Left lung (tissue), 10 donors: ENCODE data around the gene MAPK4. TPM values are rescaled to one million over a fixed set of nuclear protein-coding genes. Genes with fewer than 3 reads are reported as not detected.

ENCODE experiments used
- ATAC-seq: fragments of 200-7000 bp; cut with Tn5 transposase; one replicate; pipeline ENCODE4 v1.9.1; 2020; ENCODE audit warnings: moderate library complexity
- DNase-seq, 4 donors: peaks; one replicate each; pipeline ENCODE4 v3.0.0-alpha.2; 2013 to 2020
- H3K27ac ChIP-seq, 2 donors: fragments of 200-600 bp; sonication (generic) in 1 of 2; one replicate each; pipeline versions ENCODE4 v1.5.0 to v1.8.0; 2020 to 2021
- H3K27me3 ChIP-seq, 2 donors: fragments of 200-600 bp; sonication (generic) in 1 of 2; one replicate each; pipeline versions ENCODE4 v1.5.0 to v1.8.0; 2020 to 2021
- H3K36me3 ChIP-seq, 2 donors: fragments of 200-600 bp; sonication (generic) in 1 of 2; one replicate each; pipeline versions ENCODE4 v1.5.0 to v1.8.0; 2020 to 2021
- H3K4me1 ChIP-seq, 2 donors: fragments of 200-600 bp; one replicate each; pipeline ENCODE4 v1.8.0; 2021
- H3K4me3 ChIP-seq, 2 donors: fragments of 200-600 bp; sonication (generic) in 1 of 2; one replicate each; pipeline versions ENCODE4 v1.5.0 to v1.8.0; 2020 to 2021; ENCODE audit warnings: mild to moderate bottlenecking in 1 of 2
- H3K9me3 ChIP-seq, 2 donors: fragments of 200-600 bp; sonication (generic) in 1 of 2; one replicate each; pipeline versions ENCODE4 v1.5.0 to v1.8.0; 2020 to 2021
- CTCF ChIP-seq, 2 donors: fragments of 200-600 bp; sonication (generic) in 1 of 2; IDR thresholded peaks; one replicate each; pipeline versions ENCODE4 v1.5.0 to v1.8.0; 2021; ENCODE audit warnings: antibody characterized with exemption in 2 of 2
- intact Hi-C, 2 donors: fragments of 100-400 bp; cut with DNase I; formaldehyde crosslinking; loops; one replicate each; pipeline versions ENCODE4 v1.11.2 to v1.14.2; 2022
- polyA plus RNA-seq, 6 donors: library from polyadenylated mRNA; unstranded; fragments of 120-200 nt; gene quantifications; one replicate each; pipeline ENCODE4 v1.2.1, GENCODE V29; 2013; ENCODE audit not compliant: insufficient read length in 6 of 6
- total RNA-seq, 2 donors: library from RNA; stranded (reverse); fragmentation: NEBNext Ultra II Directional; extraction: Animal tissue kit (Norgen Biotek cat#: 25700); gene quantifications; one replicate each; pipeline ENCODE4 v1.2.1, GENCODE V29; 2021
- donor health status: DM: no; HTN: yes; CAD: no.
- donor health status: DM: no; HTN: no; CAD: no.

Gene MAPK4
- total and polyA plus RNA-seq, 8 donors: 0.55 to 2.1 (median 1.3) TPM

DNA sequence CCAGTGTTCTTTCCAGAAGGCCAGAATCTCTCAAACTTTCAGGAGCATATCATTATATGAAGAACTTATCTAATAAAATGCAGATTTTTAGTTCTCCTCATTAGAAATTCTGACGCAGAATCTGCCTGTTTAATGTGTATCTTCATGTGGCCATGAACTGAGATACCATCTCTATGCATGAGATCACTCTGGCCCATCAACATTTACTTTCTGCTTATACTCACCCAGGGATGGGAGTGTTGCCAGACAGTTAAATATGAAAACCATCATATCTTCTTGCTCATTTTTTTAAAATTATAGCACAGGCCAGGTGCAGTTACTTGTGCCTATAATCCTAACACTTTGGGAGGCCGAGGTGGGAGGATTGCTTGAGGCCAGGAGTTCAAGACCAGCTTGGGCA lies 60.4 kb downstream of the MAPK4 start:
- H3K4me1 ChIP-seq: no peaks in the 10 kb centered on the region
- no peaks in the 10 kb centered on the region for H3K36me3 ChIP-seq
- no peaks in the 10 kb centered on the region for H3K9me3 ChIP-seq
- TF ChIP-seq CTCF (IDR thresholded peaks at IDR 0.05): no peak
- no peak overlapping the region for H3K4me3 ChIP-seq
- DNase-seq: no peak
- intact Hi-C loops: no loop called here
- no peak overlapping the region for H3K27ac ChIP-seq
- ATAC-seq: no peak
- no peaks in the 10 kb centered on the region for H3K27me3 ChIP-seq

DNA sequence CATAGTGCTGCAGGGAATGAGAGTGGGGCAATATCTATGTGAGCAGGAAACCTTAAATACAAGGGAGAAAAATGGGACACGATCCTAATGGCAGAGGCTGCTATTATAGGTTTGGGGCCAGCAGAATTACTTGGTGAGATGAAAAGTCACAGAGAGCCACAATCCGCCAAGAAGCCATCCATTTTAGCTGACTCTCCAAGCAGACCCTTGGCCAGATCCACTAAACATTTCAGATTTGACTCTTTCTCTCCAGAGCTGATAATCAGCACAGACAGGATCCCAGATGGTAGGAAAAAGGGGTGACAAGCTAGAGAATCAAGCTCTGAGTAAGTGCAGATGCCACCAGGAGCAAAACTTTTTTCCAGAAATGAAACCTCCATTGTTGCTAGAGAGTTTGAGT lies 61.5 kb downstream of the MAPK4 start:
- no peaks in the 10 kb centered on the region for H3K27me3 ChIP-seq
- no peaks in the 10 kb centered on the region for H3K4me1 ChIP-seq
- DNase-seq (peak in 1 of 4 donors; percentile 33), ATAC-seq (no peak)
- no peaks in the 10 kb centered on the region for H3K9me3 ChIP-seq
- no peaks in the 10 kb centered on the region for H3K36me3 ChIP-seq
- H3K27ac ChIP-seq: no peak overlapping the region
- TF ChIP-seq CTCF (IDR thresholded peaks at IDR 0.05): no peak
- H3K4me3 ChIP-seq: no peak overlapping the region
- intact Hi-C loops: no loop called here

DNA sequence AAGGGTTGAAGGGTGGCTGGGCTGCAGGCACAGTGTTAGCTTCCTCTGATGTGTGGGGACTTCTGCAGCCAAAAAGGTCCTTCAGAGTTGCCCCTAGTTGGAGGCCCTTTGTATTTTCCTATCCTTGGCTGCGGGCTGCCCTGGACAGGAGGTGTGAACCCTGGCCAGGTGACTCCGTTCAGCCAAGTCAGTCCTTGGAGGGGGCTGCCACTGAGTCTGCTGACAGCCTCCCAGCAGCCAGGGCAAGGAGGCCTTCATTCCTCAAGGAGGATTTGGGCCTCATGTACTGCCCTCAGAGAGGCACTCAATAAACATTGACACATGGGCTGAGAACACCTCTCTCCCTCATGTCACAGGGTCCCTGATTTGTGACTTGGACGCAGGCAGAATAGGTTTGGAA lies 62.4 kb downstream of the MAPK4 start:
- ATAC-seq (no peak), DNase-seq (no peak)
- Histone ChIP-seq H3K4me1 (no peaks in the 10 kb centered on the region), H3K36me3 (no peaks in the 10 kb centered on the region), H3K27ac (no peak overlapping the region), H3K27me3 (no peaks in the 10 kb centered on the region), H3K9me3 (no peaks in the 10 kb centered on the region), H3K4me3 (no peak overlapping the region)
- no peak for TF ChIP-seq CTCF (IDR thresholded peaks at IDR 0.05)
- intact Hi-C loops: no loop called here

DNA sequence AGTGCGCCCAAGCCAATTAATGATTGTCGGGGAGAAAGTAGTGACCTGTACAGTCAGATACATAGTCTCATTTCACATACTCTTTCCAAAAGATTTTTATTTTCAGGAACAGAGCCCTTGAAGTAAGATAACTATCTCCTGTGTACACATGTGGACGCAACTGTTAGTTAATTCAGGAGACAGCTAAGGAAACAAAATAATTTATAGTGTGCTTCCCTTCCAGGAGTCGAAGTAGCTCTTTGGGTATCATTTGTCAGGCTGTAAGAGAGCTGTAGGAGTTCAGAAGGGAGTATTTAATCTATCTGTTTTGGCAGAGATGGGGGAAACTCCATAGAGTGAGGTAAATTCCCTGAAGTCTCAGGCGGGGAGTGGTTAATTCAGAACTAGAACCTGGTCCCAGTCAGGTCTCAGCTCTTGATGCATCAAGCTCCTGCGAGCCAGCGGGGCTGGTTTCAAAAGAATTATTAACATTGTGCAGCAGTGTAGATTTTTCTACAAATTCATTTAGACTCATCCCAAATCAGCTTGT lies 63.0 kb downstream of the MAPK4 start:
- Histone ChIP-seq H3K27me3 (no peaks in the 10 kb centered on the region), H3K9me3 (no peaks in the 10 kb centered on the region), H3K4me1 (no peaks in the 10 kb centered on the region), H3K27ac (no peak overlapping the region), H3K36me3 (no peaks in the 10 kb centered on the region), H3K4me3 (no peak overlapping the region)
- no peak for TF ChIP-seq CTCF (IDR thresholded peaks at IDR 0.05)
- ATAC-seq (no peak), DNase-seq (no peak)
- intact Hi-C loops: no loop called here

GRCh38 chr18:50623694-50624352 lies 63.9 kb downstream of the MAPK4 start:
- no peak for ATAC-seq
- Histone ChIP-seq H3K36me3 (no peaks in the 10 kb centered on the region), H3K9me3 (no peaks in the 10 kb centered on the region), H3K4me3 (no peak overlapping the region), H3K27ac (no peak overlapping the region), H3K4me1 (no peaks in the 10 kb centered on the region), H3K27me3 (no peaks in the 10 kb centered on the region)
- intact Hi-C loops: no loop called here
- no peak for DNase-seq
- no peak for TF ChIP-seq CTCF (IDR thresholded peaks at IDR 0.05)
